ENCODE data around the gene ZNF862. TPM values are rescaled to one million over a fixed set of nuclear protein-coding genes. Genes with fewer than 3 reads are reported as not detected.
A peak's percentile ranks its signal among the peaks of the same experiment; 100 is the strongest.

The ZNF862 gene
- total RNA-seq, 1 donor from 2014 or later, result 16.4 TPM

- no peak for DNase-seq (ENCODE audit: low read depth)
Observed at GRCh38 chr7:149866139-149866778, 28.1 kb downstream of the ZNF862 start.

GRCh38 chr7:149866779-149867447 is 28.7 kb downstream of the ZNF862 start:
- no peak for DNase-seq (ENCODE audit: low read depth)

DNA sequence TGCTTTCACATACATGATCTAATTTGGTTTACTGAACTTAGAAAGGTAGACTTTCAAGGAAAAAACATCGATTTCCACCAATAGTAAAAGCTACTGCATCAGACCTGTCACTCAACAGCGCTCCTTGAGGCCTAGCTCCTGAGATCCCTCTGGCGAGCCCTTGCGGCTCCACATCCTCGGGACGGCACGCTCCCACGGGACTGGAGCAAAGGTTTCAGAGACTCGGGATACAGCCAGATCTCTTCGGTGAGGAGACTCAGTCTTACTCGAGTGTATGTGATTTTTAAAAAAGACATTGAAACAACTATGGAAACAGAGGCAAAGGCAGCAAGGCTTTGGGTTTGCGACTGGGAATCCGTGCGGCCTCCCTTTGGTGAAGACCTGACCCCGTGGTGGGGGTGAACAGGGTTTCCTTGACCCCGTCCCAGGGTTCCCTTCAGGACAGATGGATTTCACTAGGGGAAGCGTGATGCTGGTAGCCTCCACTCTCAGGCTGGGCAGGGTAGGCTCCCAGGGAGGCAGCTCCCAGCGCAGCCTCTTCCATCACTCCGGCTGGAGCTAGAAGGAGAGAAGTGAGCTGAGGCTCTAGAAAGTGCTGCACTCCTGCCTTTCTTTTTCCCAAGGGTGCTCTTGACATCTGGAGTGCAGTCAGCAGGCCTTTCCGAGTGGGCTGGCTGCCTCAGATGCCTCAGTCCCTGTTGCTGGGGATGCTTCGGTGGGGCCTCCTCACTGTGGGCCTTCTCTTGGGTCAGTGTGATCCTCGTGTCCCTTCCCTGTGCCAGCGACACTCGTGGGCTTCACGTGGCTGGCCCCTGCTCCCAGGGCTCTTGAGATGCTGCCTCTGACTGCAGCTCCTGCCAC is 29.8 kb downstream of the ZNF862 start:
- no peak for DNase-seq (ENCODE audit: low read depth)

DNA sequence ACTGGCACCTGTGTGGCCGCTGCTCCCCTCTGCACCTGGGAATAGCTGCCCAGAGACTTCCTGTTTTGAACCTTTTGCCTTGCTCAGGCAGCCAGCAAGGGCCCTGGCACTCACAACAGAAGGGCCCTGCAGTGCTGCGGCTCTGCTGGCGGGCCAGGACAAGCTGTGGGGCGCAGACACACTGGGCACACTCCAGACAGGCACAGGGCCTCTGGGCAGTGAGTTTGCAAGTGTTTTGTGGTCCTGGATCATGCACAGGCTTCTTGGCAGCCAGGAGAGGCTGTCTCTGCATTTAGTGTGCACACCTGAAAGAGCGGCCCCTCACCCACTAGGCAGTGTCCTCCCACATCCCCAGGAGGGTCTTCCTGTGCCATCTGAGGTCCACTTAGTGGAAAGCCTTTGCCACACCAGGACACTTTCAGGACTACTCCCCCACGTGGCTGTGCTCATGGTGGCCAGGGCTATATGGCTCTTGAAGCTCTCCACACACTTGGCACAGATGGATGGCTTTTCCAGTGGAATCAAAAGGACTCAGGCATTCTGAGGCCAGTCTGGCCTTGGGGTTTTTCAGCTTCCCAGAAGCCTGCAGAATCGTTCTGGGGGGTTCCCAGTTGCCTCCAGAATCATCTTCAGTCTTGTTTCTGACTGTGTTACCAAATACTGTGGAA is 30.6 kb downstream of the ZNF862 start:
- no peak for DNase-seq (ENCODE audit: low read depth)

DNA sequence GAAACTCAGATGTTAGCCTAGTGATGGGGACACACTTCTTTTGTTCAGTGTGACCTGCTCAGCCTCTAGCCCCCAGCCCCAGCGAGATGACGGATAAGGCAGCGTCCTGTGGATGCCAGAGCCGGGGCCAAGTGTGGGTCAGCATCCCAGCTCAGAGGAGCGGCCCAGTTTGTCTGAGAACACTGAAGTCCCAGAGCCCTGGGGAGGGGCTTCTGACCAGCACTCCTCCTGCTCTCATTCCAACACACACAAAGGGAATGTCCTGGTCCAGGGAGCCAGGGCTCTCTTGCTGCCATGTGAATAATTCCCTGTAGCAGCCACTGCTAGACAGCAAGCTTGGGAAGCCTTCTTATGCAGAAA is 31.1 kb downstream of the ZNF862 start:
- no peak for DNase-seq (ENCODE audit: low read depth)

DNA sequence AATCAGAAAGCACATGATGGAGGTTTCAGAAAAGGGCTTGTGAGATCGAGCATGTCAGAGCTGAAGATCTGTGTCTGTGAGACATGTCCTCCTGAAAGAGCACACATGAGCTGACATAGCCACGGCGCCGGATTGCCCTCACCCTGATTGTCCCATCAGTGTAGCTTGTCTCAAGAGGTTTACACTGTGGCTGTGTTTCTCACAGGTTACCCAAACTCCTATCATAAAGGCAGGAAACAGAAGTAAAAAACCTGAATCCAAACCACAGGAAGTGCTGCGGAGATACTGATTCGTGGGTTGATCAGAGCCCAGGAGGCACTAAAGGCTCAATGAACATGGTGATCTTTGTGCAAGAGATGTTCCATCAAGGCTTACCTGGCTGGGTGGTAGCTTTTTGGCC is 31.7 kb downstream of the ZNF862 start:
- no peak for DNase-seq (ENCODE audit: low read depth)

- DNase-seq (ENCODE audit: low read depth), result no peak
Observed at GRCh38 chr7:149870274-149870673, 32.1 kb downstream of the ZNF862 start.

DNA sequence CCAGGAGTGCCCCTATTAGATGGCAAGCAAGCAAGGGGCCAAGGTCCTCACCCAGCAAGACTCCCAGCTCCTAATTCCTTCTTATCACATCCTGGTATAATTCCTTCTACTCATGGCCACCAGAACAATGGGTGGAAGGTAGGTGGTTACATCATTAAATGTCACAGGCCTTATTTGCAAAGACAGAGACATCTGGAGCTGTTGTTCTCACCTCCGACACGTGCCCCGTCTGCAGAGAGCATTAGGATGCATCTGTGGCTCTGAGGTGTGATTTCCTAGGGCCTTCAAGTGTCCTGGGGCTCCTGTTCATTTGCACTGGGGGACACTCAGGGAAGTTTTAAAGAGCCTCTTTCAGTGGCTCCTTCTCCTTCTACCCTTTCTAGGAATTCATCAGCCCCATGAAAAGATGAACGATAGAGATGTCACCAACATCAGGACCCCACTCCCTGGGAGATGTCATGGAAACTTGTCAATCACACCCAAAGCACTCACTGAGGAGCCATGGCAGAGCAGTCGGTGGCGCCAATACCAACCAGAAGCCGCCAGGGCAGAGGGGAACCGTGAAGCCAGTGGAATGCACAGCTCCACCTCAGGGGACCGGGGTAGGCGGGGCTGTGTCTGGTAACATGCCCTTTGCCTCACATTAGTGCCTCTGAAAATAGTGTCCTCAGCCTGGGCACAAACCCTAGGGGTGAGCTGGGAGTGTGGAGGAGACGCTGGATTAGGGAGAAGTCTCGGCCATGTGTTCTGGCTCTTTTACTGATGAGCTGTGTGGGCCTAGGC is 32.7 kb downstream of the ZNF862 start:
- DNase-seq (ENCODE audit: low read depth), result no peak

DNA sequence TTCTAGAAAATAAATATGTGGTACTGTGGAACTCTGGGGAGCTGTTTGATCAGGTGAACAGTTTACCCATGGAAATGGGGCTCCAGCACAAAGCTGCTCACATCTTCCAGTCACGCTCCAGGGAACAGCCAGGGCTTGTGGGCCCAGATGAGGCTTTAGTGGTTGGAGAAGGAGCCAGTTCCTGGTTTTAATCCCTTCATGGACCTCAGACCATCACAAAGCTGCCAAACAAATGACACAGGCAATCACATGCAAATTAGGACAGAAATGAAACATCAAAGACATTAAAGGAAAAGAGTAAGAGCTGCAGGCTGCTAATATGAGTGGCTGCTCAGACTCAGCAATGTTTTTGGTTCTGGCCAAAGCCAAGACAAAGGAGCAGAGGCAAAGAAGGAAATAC is 33.4 kb downstream of the ZNF862 start:
- DNase-seq (ENCODE audit: low read depth), result no peak

- DNase-seq (ENCODE audit: low read depth), result peak; percentile 68
Observed at GRCh38 chr7:149872419-149873073, 34.4 kb downstream of the ZNF862 start.

GRCh38 chr7:149873074-149873969 is 35.1 kb downstream of the ZNF862 start, which contains the start of gene ATP6V0E2:
Gene ATP6V0E2 (plus strand): TSS chr7:149873969. CDS start chr7:149874066, 97 bp downstream.
- DNase-seq (ENCODE audit: low read depth), result peak; percentile 75

GRCh38 chr7:149873970-149874643 is 35.9 kb downstream of the ZNF862 start:
- DNase-seq (ENCODE audit: low read depth), result no peak

DNA sequence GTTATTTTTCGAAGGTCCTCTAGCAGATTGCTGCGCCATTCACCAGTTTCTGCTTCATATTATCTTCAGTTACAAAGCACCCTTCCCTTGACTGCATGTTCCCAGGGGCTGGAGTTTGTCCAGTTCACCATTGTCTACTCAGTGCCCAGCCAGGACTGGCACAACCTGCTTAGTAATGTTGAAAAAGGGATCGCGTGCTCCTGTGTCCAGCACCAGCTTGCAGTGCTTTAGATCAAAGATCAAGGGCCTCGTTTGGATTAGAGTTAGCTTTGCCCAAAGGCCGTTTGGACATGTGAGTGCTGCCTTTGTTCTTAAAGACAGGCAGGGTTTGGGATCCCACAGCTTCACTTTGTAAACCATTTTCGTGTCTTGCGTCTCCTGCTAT is 36.5 kb downstream of the ZNF862 start:
- DNase-seq (ENCODE audit: low read depth), result no peak

DNA sequence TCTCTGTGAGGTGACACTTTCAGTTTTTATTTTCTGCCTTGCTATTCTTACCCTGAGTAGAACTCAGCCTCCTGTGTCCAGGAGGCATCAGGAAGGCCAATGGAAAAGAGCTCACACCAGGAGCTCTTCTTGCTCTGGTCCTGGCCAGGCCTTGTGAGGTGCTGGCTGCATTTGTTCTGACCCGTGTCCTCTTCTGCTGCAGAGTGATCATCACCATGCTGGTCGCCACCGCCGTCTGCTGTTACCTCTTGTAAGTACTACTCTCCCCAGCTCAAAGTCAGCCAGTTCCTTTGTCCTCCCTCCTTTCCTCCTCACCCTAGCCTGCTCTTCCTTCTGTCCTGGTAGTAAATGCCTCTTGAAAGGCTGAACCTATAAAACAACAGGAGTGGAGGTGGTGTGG is 37.2 kb downstream of the ZNF862 start:
- no peak for DNase-seq (ENCODE audit: low read depth)

- DNase-seq (ENCODE audit: low read depth), result no peak
Observed at GRCh38 chr7:149877890-149878522, 39.8 kb downstream of the ZNF862 start.

- DNase-seq (ENCODE audit: low read depth), result no peak
Observed at GRCh38 chr7:149878523-149878921, 40.3 kb downstream of the ZNF862 start.

- no peak for DNase-seq (ENCODE audit: low read depth)
Observed at GRCh38 chr7:149879271-149879743, 41.1 kb downstream of the ZNF862 start.

DNA sequence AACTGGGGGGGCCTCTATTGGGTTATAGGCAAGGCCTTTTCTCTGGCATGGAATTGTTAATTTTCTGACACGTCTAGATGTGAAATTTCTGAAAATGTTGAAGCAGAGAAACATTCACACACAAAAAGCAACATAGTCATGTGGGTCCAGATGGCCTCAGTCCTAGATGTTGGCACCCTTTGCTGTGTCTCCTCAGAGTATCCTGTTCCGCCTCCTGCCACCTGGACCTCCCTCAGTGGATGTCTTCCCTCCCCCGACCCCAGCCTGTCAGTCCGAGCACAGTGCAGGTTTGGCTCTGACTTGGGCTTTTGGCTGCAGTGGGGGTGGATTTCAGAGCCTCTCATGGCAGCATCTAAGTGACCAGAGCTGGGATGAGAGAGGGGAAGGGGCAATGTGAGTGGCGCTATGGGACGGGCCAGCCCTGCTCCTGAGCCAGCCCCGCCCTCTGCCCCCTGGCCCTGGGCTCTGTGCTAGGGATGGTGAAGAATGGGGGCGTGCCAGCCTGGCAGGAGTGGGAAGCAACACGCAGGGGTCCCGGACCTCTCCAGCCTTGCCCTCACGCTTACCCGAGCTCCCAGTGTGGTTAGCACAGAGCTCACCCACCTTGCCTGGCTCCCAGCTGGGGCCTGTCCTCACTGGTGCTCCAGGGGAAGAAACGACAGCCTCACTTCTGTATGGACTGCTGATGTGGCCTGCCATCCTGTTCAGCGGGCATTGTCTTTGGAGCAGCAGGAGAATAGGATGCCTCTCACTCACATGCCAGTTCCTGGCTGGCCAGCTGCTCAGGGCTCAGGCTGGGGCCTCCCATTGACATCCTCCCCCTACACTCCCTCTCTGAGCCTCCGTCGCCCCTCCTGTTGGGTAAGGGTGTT is 41.8 kb downstream of the ZNF862 start:
- no peak for DNase-seq (ENCODE audit: low read depth)

Measured in renal cortical epithelial cell (primary cell).